GM18508 (cell line): ENCODE data around the gene KRTAP10-2.

ENCODE experiments used
- ATAC-seq: cut with Tn5 transposase; IDR thresholded peaks from one replicate; pipeline ENCODE4 v1.9.1; 2021; ENCODE audit warnings: moderate number of reproducible peaks; ENCODE audit not compliant: insufficient read depth, unreplicated experiment

The KRTAP10-2 gene

DNA sequence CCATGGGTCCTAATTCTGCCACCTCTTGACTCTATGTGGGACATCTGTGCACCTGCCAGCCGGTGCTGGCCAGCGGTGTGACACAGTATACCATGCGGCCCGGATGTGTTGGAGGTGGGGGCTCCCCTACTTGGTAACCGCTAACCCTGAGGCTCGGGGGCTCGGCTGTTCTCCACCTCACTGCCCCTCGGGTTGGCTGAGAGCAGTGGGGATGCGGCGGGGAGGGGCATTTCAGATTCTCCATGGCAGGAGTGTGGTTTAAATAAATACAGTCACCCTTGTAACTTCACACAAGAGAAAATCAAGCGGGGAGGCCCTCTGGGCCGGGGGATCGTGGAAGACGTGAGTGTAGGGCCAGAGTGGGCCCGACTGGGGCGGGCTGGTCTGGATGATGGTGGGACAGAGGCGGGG is 22.3 kb downstream of the KRTAP10-2 start:
- ATAC-seq, result no peak

DNA sequence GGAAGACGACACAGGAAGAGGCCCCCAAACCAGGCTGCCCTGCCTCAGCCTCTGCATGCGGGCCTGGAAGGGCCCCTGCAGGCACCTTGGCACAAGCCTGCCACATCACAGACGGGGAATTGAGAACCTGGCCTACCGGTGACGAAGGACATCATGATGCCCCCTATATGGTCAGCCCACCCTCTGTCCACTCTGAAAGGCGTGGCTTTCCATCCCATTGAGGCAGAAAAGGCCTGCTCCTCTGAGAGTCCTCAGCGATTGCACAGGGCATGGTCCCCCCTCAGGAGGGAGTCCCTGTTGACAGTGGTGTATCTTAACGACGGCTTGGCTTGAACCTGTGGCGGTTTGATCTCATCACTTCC is 22.7 kb downstream of the KRTAP10-2 start:
- ATAC-seq, result no peak

DNA sequence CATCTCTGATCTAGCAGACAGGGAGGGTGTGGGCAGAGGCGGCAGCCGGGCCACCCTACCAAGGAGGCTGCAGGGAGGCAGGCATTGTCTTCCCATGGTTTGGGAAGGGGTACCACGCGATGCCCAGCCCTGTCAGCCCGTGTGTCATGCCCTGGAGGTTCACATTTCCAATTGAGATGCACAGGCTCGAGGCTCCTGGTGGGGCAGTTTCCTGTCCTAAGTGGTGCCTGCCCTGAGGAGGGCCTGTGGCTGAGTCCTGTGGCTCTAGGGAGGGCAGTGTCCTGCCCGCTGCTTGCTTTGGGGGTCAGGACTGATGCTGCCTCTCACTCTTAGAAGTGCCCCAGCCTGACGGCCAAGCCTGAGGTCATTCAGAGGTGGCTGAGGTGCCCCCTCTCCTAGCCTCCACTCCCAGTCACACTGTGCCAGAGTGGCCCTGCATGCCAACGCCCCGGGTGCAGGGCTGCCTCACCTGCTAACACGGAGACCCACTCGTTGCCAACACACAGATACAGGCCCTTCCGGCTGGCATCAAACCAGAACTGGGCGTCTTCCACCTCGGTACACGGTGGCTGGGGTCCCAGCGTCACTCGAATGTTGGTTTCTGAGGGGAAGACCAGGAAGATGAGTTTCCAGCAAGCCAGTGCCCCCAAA is 23.2 kb downstream of the KRTAP10-2 start:
- ATAC-seq, result no peak

DNA sequence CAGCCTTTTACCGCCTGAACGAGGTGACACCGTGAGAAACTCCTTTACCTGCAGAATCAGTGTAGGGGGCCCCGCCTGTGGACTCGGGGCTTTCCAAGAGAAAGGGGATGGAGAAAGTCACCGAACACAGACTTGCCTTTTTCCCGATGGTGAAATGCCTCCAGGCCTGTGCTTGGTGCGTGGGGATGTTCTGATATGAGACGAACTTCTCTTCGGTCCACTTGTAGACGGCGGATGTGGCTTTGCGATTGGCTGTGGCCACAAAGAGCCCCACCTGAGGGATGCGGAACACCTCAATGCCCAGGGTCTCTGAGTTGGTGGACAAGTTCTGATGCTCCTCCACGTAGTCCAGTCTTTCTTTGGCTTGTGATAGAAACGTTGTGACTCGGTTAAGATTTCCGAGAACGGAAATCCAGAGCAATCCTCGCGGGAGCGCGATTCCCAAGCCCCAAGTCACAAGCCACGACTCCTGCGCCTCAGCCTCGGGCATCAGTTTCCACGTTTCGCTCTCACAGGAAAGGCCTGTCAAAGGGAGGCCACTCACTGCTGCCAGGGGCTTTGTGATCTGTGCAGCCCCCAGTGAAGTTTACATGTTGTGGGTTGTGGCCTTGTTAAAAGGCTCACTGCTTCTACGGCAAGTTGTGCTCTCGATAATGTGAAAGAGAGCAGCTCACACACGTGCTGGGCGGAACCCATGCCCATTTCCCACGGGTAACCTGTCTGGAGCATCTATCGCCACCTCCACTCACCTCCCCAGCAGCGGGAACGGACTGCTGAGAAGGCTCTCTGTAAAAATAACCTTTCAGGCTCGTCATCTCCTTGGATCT is 23.9 kb downstream of the KRTAP10-2 start:
- no peak for ATAC-seq

DNA sequence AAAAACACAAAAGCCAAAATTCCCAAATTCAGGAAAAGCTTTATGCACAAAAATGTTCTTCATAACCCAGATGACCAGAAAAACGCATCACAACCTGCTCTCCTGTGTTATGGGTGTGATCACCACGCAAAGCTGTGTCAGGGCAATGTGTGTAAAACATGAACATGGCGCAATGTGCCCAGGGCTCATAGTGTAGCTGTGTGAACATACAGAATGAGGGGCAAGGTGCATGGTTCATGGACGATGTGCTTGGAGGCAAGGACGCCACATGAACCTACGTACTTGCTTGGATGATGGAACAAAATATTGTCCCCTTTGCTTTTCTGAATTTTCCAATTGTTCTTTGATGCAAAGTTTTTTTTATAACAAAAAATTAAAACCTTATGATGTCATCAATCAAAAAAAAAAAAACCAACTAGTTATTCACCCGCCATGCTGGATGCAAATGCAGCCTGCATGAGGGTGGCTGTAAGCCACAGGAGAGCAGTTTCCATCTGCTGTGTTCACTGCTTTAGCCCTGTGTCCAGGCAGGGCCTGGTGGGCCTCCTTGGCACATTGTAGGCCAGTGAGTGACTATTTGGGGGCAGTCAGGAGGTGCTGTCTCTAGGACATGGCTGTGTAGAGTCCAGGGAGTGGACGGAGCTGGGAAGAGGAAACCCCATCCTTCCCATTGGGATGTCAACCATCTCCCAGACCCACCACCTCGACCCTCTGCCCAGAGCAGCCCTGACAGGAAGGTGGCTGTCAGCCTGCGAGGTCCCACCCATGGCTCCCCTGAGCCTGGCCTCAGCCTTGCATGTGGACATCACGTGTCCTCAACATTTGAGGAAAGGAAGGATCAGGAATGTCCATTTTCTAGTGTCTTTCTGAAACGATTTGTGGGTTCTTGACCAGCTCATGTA is 25.0 kb downstream of the KRTAP10-2 start:
- no peak for ATAC-seq

DNA sequence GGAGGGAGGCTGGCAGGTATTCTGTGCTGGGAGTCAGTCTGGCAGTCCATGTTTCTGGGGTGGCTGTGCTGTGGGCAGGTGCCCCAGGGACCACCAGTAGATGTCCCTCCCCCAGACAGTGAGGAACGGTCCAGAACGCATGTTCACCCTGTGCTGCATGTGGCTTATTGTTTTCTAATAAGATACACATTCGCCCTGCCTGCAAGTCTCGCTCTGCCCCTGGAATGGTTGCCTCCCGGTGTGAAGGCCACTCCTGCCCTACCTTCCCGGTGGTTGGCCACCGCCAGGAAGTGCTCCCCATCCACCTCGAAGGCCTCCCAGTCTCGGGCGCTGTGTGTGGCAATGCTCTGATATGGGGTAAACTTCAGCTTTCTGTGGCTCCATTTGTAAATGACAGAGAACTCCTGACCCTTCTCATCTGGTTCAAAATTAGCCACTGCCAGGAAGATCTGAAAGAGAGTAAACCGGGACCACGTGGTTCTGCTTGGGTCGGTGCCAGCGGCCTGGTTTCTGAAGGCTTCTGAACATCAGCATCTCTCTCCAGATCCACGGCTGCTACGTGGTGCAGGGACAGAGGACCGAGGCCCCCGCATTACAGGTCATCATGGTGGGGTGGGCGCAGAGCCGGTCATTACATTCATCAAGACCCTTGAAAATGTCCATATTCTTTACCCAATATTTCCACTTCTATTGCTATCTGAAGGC is 25.8 kb downstream of the KRTAP10-2 start:
- no peak for ATAC-seq

DNA sequence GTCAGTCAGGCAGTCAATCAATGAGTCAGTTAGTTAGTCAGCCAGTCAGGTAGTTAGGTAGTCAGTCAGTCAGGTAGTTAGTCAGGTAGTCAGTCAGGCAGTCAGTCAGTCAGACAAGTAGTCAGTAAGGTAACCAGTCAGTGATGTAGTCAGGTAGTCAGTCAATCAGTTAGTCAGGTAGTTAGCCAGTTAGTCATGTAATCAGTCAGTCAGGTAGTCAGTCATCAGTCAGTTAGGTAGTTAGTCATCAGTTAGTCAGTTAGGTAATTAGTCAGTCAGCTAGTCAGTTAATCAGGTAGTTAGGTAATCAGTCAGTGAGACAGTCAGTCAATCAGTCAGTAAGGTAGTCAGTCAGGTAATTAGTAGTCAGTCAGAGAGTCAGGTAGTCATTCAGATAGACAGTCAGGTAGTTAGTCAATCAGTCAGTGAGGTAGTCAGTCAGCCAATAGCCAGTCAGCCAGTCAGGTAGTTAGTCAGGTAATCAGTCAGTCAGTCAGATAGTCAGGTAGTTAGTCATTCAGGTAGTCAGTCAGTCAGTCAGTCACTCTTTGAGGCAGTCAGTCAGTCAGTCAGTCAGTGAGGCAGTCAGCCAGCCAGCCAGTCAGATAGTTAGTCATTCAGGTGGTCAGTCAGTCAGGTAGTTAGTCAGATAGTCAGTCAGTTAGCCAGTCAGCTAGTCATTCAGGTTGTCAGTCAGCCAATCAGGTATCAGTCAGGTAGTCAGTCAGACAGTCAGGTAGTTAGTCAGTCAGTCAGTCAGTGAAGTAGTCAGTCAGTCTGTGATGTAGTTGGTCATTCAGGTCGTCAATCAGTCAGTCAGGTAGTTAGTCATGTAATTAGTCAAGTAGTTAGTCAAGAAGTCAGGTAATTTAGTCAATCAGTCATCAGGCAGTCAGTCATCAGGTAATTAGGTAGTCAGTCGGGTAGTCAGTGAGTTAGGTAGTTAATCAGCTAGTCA is 26.6 kb downstream of the KRTAP10-2 start:
- ATAC-seq, result no peak

DNA sequence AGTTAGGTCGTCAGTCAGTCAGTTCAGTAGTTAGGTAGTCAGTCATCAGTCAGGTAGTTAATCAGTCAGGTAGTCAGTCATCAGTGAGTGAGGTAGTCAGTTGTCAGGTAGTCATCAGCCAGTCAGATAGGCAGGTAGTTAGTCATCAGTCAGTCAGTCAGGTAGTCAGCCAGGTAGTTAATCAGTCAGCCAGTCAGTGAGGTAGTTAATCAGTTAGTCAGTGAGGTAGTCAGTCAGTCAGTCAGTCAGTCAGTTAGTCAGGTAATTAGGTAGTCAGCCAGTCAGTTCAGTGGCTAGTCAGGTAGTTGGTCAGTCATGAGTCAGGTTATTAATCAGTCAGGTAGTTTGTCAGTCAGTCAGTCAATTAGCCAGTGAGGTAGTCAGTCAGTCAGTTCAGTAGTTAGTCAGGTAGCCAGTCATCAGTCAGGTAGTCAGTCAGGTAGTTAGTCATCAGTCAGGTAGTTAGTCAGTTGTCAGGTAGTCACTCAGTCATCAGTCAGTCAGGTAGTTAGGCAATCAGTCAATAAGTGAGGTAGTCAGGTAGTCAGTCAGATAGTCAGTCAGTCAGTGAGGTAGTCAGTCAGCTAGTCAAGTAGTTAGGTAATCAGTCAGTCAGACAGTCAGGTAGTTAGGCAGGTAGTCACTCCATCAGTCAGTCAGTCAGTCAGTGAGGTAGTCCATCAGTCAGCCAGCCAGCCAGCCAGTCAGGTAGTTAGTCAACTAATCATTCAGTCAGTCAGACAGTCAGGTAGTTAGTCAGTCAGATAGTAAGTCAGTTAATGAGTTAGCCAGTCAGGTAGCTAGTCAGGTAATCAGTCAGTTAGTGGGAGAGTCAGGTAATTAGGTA is 27.5 kb downstream of the KRTAP10-2 start:
- ATAC-seq, result no peak

DNA sequence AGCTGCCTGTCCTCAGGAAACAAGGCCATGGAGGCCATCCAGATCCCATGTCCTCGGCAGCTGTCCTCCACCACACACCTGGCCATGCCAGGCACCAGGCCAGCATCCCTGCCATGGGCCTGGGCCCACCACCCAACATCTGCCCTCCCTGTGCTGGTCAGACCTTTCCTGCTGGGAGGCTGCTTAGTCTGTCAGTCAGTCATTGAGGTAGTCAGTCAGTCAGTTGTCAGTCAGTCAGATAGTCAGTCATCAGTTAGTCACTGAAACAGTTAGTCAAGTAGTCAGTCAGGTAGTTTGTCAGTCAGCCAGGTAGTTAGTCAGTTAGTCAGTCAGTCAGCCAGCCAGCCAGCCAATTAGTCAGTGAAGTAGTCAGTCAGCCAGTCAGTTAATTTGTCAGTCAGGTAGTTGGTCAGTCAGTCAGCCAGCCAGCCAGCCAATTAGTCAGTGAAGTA is 28.5 kb downstream of the KRTAP10-2 start:
- no peak for ATAC-seq

DNA sequence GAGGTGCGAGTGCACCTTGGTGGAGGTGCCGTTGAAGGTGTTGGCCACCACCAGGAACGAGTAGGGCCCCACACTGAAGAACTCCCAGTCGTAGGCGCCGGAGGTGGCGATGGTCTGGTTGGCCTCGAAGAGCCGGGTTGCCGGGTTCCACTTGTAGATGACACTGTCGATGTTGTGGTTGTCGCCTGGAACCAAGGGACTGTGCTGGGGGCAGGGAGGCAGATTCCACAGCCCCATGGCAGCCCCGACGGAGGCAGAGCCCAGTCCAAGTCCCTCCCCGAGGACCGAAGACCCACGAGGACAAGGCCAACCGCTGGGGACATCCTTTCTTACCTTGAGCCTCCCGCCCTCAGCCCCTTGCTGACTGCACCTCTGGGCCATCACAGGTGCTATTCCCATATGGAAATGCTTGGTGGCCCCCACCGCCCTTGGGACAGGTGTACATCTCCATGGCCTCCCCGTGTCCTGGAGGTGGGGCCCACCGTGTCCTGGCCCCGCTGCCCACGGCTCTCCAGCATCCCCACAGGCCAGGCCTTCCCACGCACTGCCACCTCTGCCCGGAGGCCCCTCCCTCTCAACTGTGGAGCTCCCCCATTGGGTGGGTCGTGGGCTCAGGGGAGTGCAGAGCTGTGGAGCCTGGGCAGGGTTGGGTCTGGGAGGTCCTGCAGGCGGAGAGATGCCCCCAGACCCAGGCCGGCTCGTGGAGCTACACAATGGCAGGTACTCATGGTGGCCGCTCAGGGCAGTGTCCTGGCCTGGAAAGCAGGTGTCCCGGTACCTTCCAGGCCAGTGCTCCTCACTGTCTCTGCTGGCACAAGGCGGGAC is 29.2 kb downstream of the KRTAP10-2 start:
- no peak for ATAC-seq

DNA sequence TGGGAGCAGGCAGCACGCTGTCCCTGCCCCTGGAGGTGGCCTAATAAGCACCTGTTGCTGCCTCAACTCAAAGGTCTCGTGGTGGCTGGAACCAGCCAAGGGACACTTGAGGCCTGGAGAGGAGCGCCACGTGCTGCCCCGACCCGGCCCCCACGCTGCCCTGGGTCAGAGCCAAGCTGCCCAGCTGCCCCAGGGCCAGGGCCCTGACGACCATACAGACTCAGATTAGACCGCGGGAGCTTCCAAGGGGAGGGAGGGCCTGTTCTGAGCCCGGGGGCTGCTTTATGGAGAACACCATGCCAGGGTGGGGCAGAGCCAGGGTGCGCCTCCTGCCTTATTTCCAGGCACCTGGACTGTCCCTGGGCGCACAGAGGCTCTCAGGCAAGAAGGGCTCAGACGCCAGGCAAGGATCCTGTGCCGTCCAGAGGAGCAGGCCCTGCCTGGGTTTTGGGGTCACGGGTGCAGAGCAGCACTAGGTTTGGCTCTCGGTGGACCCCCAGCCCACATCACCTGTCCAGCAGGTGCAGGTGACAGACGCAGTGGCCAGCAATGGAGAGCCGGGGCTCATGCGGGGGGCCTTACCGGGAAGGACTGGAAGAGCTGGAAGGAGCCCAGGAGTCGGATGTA is 29.9 kb downstream of the KRTAP10-2 start:
- no peak for ATAC-seq

DNA sequence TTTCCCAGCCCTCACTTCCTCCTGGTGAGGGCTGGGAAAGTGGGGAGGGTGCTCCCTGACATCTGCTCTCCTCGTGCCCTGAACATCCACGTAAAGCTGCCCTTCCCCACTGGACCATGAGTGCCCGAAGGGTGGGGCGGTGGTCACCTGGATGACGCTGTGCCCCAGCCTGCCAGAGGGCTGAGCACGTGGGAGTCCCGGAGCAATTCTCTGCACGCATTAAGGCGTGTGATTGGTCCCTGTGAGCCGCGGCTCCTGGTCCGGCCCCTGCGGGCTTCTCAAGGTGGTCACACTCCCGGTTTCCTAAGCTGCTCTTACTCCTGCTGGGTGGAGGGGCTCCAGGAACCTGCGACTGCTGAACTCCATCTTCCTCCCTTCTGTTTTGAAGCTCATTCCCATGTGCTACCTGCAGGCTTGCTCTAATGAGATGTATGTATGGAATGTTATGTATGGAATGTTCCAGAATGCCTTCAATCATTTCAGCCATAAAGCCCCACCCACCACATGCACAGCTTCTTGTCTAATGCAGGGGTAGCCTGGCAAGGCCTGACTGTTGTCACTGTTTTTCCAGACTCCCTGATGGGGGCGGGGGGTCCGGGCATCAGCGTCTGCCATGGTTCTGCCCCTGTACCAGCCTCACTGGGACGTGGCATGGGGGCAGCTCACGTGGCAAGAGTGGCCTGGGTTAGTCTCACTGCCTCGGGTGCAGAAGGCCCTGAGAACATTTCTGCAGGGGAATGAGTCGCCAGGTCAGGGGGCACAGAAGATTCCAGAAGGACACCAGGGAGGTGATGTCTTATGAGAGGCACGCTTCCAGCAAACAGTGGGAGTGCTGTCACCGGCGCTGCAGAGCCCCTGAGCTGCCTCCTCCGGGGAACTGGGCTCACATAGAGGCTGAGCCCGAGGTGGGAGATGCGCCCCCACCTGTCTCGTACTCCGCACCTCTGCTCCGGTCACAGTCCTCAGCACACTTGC is 30.7 kb downstream of the KRTAP10-2 start:
- ATAC-seq, result no peak

DNA sequence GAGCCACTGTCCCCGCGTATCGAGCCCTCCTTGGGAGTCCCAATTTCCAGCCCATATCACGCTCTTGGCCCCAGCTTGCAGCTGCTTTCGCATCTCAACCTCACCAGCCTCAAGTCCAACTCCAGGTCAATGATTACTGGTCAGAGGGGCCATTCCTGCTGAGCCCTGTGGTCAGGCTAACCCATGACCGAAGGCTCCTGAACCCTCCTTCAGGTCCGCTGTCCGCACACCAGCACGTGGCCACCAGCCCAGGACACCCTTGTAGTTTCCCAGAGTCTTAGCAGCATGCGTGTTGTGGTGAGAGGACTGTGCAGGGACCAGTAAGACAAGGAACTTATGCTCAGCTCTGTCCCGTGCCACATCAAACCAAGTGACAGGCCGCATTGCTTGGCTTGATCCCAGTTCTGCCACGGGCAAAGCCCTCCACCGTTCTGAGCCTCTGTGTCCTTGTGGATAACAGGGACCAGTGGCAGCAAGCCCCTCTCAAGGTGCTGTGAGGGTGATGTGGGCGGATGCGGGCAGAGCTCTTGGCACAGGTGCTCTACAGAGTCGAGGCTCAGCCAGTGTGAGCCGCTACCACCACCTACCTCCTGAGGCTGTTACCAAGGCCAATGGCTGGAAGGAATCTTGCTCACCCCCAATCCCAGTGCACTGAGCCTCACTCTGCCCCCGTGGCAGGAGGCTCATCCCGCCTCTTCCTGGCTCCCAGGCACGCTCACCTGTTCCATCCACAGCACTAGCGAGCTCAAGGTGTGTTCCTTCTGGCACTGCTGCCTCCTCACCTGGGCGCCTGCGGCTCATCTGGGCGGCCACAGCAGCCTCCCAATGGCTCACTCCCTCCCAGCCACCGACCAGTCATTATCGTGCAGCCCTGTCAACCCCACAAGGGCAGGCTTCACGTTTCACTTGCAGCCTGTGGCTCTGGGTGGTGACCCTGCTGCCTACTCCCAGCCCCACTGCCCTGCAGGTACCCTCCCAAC is 31.7 kb downstream of the KRTAP10-2 start:
- no peak for ATAC-seq

DNA sequence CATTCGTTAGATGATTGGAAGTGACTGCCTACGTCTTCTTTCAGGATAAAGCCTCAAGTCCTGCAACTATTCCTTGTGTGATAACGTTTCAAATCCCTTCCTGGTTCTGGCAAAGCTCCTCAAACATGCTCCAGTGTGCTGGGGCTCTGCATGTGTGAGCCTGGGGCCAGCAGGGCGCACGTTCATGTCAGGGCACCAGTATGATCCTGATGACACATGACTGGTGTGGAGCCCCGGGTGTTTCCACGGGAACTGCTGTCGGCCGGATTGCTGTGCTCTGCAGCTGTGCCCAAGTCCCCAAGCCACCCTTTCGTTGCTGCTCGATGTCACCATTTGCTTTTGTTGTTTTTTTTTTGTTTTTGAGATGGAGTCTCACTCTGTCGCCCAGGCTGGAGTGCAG is 32.6 kb downstream of the KRTAP10-2 start:
- ATAC-seq, result no peak
